Sciatic nerve (tissue), 2 donors: ENCODE results near the gene SIX4. TPM values are rescaled to one million over a fixed set of nuclear protein-coding genes. Genes with fewer than 3 reads are reported as not detected.
A peak's percentile ranks its signal among the peaks of the same experiment; 100 is the strongest.

Source experiments
- ATAC-seq: fragments of 200-7000 bp; cut with Tn5 transposase; one replicate; pipeline ENCODE4 v1.9.1; 2020; ENCODE audit warnings: mild to moderate bottlenecking, moderate library complexity
- DNase-seq: peaks from one replicate; pipeline ENCODE4 v3.0.0-alpha.2; 2020; ENCODE audit warnings: low spot score
- intact Hi-C: fragments of 100-400 bp; cut with DNase I; formaldehyde crosslinking; loops from one replicate; pipeline ENCODE4 v1.14.2; 2022
- total RNA-seq: library from RNA; stranded (reverse); fragmentation: NEBNext Ultra II Directional; extraction: Animal tissue kit (Norgen Biotek cat#: 25700); gene quantifications from one replicate; pipeline ENCODE4 v1.2.1, GENCODE V29; 2021
- donor health status: DM: no; HTN: no; CAD: no.
- donor health status: DM: no; HTN: no; CAD: no.

Gene SIX4
- total RNA-seq, 1 donor from 2014 or later: 2.2 TPM

GRCh38 chr14:60723116-60723906 lies 840 bp downstream of the SIX4 start:
- intact Hi-C loops: loop anchor here (10.0 kb wide), 1 partner anchor 69 kb away; no protein-coding TSS in a partner anchor
- peak; percentile 63 for ATAC-seq

GRCh38 chr14:60722357-60723115 lies 1.6 kb downstream of the SIX4 start:
- peak; percentile 58 for DNase-seq
- intact Hi-C loops: loop anchor here (10.0 kb wide), 1 partner anchor 68 kb away; no protein-coding TSS in a partner anchor
- ATAC-seq: peak; percentile 29

More at GRCh38 chr14:60723116-60723906, 840 bp downstream of the SIX4 start:
- DNase-seq: peak; percentile 68

GRCh38 chr14:60722107-60722356 lies 2.1 kb downstream of the SIX4 start:
- intact Hi-C loops: loop anchor here (10.0 kb wide), 1 partner anchor 67 kb away; no protein-coding TSS in a partner anchor
- DNase-seq (no peak), ATAC-seq (peak; percentile 3)

- DNase-seq: peak; percentile 64
- ATAC-seq: peak; percentile 48
- intact Hi-C loops: loop anchor here (10.0 kb wide), 1 partner anchor 67 kb away; no protein-coding TSS in a partner anchor
These were observed 2.6 kb downstream of the SIX4 start for GRCh38 chr14:60721326-60722106.

GRCh38 chr14:60720962-60721325 lies 3.2 kb downstream of the SIX4 start:
- intact Hi-C loops: loop anchor here (10.0 kb wide), 1 partner anchor 66 kb away; no protein-coding TSS in a partner anchor
- DNase-seq: no peak
- ATAC-seq: no peak

GRCh38 chr14:60720391-60720790 lies 3.8 kb downstream of the SIX4 start:
- no peak for DNase-seq
- intact Hi-C loops: loop anchor here (10.0 kb wide), 1 partner anchor 66 kb away; no protein-coding TSS in a partner anchor
- no peak for ATAC-seq

- intact Hi-C loops: no loop called here
- ATAC-seq (no peak), DNase-seq (no peak)
These were observed 10.6 kb downstream of the SIX4 start for GRCh38 chr14:60713513-60713912.

GRCh38 chr14:60710494-60710893 lies 13.7 kb downstream of the SIX4 start:
- intact Hi-C loops: no loop called here
- no peak for ATAC-seq
- DNase-seq: no peak

GRCh38 chr14:60707858-60708257 lies 16.3 kb downstream of the SIX4 start:
- intact Hi-C loops: no loop called here
- ATAC-seq (no peak), DNase-seq (no peak)

GRCh38 chr14:60705100-60705499 lies 19.1 kb downstream of the SIX4 start:
- DNase-seq (no peak), ATAC-seq (no peak)
- intact Hi-C loops: no loop called here

GRCh38 chr14:60700598-60700997 lies 23.6 kb downstream of the SIX4 start:
- DNase-seq (no peak), ATAC-seq (no peak)
- intact Hi-C loops: no loop called here

GRCh38 chr14:60695327-60695726 lies 28.8 kb downstream of the SIX4 start:
- ATAC-seq: no peak

GRCh38 chr14:60691383-60692113 lies 32.6 kb downstream of the SIX4 start:
- DNase-seq: no peak

More at GRCh38 chr14:60695327-60695726, 28.8 kb downstream of the SIX4 start:
- no peak for DNase-seq
- intact Hi-C loops: no loop called here

GRCh38 chr14:60686865-60687264 lies 37.3 kb downstream of the SIX4 start:
- ATAC-seq (no peak), DNase-seq (no peak)
- intact Hi-C loops: no loop called here

More at GRCh38 chr14:60691383-60692113, 32.6 kb downstream of the SIX4 start:
- no peak for ATAC-seq
- intact Hi-C loops: no loop called here

GRCh38 chr14:60684203-60684602 lies 39.9 kb downstream of the SIX4 start:
- ATAC-seq: no peak
- intact Hi-C loops: no loop called here
- DNase-seq: no peak

GRCh38 chr14:60681271-60681670 lies 42.9 kb downstream of the SIX4 start:
- DNase-seq (no peak), ATAC-seq (no peak)
- intact Hi-C loops: no loop called here

- no peak for ATAC-seq
- DNase-seq: no peak
- intact Hi-C loops: no loop called here
These were observed 43.6 kb downstream of the SIX4 start for GRCh38 chr14:60680511-60680910.

GRCh38 chr14:60679566-60680258 lies 44.4 kb downstream of the SIX4 start:
- intact Hi-C loops: no loop called here
- no peak for ATAC-seq

More at GRCh38 chr14:60679566-60680258, 44.4 kb downstream of the SIX4 start:
- DNase-seq: no peak
